HG02885 (cell line): Measurements from ENCODE around the gene DENND4A.
"Not testable (repeated sequence)": the region's sequence is repeated elsewhere in the genome, so short reads cannot be mapped to it uniquely, and the experiment has no call there.

Source experiments
- ATAC-seq: cut with Tn5 transposase; IDR thresholded peaks from one replicate; pipeline ENCODE4 v1.9.1; 2021; ENCODE audit warnings: mild to moderate bottlenecking; ENCODE audit not compliant: unreplicated experiment, poor library complexity

Gene DENND4A

GRCh38 chr15:65641768-65642475 is 150.2 kb downstream of the DENND4A start:
- ATAC-seq = no peak

DNA sequence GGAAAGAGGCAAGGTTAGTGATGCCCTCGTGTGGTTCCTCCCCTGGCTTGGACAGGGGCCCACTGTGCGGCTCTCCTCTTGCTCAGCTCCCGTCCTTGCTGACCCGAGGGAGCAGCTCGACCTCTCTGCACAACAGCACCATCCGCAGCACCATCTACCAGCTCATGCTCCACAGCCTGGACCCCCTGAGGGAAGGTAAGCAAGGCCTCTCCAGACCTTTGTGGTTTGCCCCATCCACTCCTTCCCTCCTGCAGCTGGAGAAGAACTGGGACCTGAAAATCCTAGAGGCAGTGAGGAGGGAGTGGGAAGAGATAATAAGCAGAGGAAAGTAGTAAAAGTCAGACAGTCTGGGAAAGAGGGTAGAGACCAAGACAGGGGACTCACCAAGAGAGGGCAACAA is 152.6 kb downstream of the DENND4A start:
- ATAC-seq = no peak

DNA sequence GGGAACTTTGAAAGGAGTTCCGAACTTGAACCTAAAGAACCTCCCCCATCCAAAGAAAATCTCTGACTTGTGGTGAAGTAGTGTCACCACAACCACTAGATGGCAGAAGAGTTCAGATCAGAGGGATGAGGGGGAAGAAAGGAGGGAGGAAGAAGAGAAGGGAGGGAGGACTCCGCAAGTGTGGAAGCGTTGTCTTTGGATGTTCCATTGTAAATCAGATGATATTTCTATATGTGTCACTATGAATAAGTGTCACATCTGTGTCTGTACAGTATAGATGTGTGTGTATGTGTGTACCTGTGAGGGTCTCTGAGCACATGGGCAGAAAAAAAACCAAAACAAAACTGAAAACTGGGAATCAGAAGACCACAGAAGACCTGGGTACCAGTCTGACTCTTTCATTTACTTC is 153.4 kb downstream of the DENND4A start:
- ATAC-seq = no peak

- no peak for ATAC-seq
Measured at GRCh38 chr15:65638109-65638508, 154.0 kb downstream of the DENND4A start.

- ATAC-seq = no peak
Measured at GRCh38 chr15:65634356-65634755, 157.7 kb downstream of the DENND4A start.

DNA sequence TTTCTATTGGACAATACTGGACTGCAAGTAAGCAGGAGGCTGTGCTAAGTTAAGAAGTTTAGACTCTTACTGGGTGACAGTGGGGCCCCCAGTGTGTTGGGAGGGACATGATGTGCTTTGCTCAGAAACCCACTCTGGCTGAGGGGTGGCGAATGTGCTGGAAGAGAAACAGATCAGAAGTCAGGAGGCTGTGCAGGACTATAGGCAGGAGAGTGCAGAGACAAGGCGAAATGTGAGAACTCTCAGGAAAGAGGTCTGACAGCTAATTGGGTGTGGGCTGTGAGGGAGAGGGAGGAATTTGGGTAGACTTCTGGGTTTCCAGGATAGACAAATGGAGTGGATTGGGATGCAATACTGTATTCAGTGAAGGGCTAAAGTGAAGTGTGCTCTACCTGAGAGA is 158.3 kb downstream of the DENND4A start:
- ATAC-seq = no peak

DNA sequence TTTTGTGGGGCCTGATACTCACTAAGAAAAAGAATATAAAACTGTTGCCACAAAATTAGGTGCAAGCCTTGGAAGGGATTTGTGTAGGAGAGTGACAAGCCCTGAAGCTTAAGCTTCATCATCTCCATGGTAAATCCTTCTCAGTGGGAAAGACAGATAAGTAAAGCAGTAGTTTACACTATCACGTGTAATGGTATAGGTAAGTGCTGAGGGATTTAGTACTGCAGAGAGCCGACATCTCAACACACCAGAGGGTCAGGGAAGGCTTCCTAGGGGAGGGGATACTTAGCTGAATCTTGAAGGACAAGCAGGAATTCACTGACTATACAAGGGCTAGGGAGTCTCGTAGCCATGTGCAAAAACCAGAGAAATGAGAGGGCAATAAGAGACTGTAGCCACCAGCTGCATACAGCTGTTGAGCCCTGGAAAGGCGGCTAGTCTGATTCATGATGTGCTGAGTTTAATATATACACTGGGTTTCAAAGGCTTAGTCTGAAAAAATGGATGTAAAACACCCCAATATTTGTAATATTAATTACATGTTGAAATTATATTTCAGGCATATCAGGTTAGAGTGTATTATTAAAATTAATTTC is 159.2 kb downstream of the DENND4A start:
- ATAC-seq = no peak

GRCh38 chr15:65631503-65631902 is 160.6 kb downstream of the DENND4A start:
- no peak for ATAC-seq

DNA sequence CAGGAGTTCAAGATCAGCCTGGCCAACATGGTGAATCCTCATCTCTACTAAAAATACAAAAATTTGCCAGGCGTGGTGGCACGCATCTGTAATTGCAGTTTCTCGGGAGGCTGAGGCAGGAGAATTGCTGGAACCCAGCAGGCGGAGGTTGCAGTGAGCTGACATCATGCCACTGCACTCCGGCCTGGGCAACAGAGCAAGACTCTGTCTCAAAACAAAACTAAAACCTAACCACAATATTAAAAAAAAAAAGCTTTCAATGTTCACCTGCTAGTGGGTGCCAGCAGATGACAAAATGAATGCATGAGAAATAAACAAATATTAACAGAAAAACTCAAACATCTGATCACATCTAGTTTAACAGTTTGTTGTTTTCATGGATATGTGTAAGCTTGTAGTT is 161.3 kb downstream of the DENND4A start:
- ATAC-seq = peak; percentile 50

GRCh38 chr15:65629548-65629947 is 162.5 kb downstream of the DENND4A start:
- ATAC-seq = no peak

DNA sequence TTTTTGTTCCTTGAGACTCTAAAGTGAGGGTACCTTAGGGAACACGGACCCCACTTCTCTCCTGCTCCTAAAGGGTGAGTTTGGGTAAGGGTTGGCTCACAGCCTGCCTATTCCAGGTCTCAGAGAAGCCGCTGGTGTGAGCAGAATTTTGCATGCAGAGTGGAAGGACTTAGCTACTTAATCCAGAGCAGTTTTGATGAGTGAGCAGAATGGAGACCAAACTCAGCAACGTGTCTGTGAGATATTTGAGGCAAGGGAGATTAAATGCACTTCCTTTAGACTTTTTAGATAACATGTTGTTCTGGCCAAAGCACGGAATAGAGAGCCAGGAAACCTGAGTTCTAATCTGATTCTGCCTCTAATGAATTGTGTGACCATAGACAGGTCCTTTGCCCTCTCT is 165.2 kb downstream of the DENND4A start:
- no peak for ATAC-seq

DNA sequence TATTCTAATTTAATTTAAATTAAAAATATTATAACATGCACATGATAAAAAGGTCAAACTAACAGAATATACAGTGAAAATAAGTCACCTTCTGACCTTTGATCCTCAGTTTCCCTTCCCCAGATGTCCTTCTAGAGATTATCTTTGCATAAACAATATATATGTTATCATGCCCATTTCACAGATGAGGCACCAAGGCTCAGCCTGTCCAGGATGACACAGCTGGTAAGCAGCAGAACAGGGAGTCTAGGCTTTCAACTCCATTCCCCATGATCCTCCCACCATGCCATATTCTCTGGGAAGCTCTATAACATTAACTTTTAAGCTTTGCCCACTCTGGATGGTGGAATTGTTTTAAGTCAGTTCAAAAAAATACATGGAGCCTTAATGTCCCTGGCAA is 169.0 kb downstream of the DENND4A start:
- ATAC-seq = no peak

- ATAC-seq = no peak
Measured at GRCh38 chr15:65621638-65622037, 170.5 kb downstream of the DENND4A start, which contains the start of gene SLC24A1. SLC24A1 (plus strand) TSS chr15:65621938; CDS start chr15:65624081, 2,143 bp downstream.

GRCh38 chr15:65620833-65621232 is 171.3 kb downstream of the DENND4A start:
- ATAC-seq = no peak

DNA sequence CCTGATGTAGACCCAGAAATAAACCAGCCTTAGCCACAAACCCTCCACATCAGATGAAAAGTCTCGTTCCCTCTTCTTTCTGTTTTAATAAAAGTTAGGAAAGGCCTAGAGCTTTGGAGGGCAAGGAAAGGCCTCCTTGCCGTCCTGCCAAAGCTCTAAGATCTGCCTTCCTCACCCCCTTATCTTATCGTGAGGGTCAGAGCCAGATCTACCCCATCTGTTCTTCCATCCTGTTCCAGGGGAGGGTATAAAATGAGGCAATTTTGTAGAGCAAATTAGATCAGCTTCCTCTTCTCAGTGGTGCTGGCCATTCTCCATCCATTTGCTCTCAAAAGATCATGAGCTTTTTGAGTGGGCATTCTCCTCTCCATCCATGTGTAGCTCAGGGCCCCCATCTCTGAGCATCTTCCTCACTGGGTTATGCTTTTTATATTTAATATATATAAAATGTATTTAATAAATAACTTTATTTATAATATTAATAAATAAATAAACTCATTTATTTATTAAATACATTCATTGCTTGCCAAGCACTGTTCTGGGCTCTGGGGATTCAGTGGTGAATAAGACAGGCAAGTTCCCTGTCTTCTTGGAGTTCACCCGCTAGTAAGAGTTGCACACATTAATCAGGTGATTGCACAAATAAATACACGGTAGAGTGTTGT is 172.3 kb downstream of the DENND4A start:
- ATAC-seq = no peak

DNA sequence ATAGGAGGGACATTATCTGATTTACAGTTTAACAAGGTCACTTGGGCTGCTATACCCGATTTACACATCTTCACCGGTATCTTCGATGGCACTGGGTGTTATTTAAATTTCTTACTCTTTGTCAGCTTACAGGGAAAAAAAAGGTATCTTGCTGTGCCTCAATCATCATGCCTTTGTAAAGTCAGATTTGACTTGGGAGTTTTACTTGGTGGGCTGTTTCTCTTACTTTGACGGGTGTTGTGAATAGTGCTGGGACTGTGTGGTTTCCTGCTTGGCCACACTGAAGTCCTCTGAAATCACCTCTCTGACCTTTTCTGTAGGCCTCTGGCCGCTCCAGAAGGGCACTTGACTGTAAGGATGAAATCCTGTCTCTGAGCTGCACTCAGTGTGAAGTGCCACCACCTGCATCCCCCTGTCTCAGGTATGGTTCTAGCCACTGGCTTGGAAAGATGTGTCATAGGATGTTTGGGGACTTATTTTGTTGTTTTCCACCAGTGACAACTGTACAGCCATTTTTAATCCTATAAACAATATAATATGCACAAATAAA is 173.5 kb downstream of the DENND4A start:
- ATAC-seq = no peak

DNA sequence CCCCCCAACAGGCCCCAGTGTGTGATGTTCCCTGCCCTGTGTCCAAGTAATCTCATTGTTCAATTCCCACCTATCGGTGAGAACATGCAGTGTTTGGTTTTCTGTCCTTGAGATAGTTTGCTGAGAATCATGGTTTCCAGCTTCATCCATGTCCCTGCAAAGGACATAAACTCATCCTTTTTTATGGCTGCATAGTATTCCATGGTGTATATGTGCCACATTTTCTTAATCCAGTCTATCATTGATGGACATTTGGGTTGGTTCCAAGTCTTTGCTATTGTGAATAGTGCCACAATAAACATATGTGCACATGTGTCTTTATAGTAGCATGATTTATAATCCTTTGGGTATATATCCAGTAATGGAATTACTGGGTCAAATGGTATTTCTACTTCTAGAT is 176.2 kb downstream of the DENND4A start:
- ATAC-seq = not testable (repeated sequence)

DNA sequence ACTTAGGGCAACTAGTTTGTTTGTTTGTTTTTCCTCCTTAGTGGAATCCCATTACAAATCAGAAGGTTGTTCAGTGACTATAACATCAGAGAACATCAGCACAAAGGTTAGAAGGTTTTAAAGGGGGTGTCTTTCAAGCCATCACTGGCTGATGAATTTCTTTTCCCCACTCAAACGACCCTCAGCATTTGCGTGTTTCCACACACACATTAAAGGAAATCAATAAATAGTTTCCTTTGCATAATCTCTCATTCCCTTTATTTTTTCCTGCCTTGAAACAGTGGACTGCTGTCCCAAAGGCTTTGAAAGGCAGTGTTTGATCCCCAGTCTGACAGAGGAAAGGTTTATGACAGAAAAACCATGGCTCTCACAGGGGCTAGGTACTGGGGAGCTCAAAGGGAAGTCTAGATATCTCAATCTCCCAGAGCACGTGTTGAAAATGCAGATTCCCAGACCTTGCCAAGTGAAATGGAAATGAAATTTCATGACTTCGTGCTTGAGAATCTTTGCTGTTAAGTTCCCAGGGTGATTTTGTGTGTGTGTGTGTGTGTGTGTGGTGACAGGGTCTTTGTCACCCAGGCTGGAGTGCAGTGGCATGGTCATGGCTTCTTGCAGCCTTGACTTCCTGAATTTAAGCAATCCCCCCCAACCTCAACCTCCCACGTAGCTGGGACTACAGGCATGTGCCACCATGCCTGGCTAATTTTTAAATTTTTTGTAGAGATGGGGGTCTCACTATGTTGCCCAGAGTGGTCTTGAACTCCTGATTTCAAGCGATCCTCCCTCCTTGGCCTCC is 178.9 kb downstream of the DENND4A start:
- no peak for ATAC-seq

GRCh38 chr15:65612616-65612946 is 179.5 kb downstream of the DENND4A start:
- ATAC-seq = no peak

DNA sequence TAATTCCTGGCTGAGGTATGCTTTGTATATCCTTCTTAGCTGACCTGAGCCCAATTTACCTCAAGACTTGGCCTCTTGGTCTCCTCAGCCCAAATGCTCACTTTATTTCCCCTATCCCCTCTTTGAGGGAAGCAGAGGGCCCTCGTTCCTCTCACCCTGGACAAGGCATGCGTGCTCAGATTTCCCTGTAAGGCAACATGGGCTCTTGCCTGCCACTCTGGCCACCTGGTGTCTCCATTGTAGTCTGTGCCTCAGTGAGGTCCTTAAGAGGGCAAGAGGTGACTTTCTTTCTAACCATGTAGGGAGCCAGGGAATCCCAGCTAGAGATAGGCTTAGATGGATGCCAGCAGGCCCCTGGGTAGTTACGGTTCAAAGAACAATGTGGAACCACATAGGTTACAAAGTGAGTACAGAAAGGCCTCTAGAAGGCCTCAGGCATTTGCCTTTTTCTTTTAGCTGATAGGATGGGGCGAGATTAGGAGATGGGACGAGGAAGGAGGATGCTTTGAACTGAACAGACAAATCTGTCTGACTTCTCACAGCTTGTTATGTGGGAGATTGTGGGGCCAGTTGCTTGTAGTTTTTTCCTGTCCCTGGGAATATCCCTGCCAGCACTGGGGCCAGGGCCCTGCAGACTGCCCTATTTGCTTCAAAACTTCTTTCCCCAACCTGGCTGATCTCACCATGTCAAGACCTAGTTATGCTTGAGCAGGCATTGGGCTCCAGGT is 180.0 kb downstream of the DENND4A start:
- ATAC-seq = no peak
